OCI-LY3 (cell line): ENCODE data around the gene IGFL4.

Source experiments
- H2AFZ ChIP-seq: fragments of 200-600, 300-600 bp; shearing (Covaris generic); 2 replicates; pipeline ENCODE4 v1.6.0; 2014; ENCODE audit warnings: antibody characterized with exemption, low read depth, low read length
- H3K27ac ChIP-seq: fragments of 200-600, 300-600 bp; sonication (generic); 2 replicates; pipeline ENCODE4 v1.5.1; 2014; ENCODE audit warnings: mild to moderate bottlenecking, low read length, moderate library complexity, mixed read lengths
- H3K27me3 ChIP-seq: fragments of 200-600, 300-600 bp; sonication (generic); 2 replicates; pipeline ENCODE4 v1.6.1; 2014; ENCODE audit warnings: low read depth, low read length, mixed read lengths
- H3K36me3 ChIP-seq: fragments of 200-600, 300-600 bp; sonication (generic); replicated peaks from 2 replicates; pipeline ENCODE3; 2014; ENCODE audit warnings: low read depth, low read length, mixed read lengths
- H3K4me1 ChIP-seq: fragments of 300-600, 200-600 bp; sonication (generic); 2 replicates; pipeline ENCODE4 v1.6.1; 2014; ENCODE audit warnings: low read length, mixed read lengths
- H3K4me2 ChIP-seq: fragments of 200-600, 300-600 bp; sonication (generic); 2 replicates; pipeline ENCODE4 v1.6.1; 2014; ENCODE audit warnings: low read length, mixed read lengths
- H3K4me3 ChIP-seq: fragments of 300-600, 200-600 bp; sonication (generic); 2 replicates; pipeline ENCODE4 v1.5.1; 2014; ENCODE audit warnings: antibody characterized with exemption, mild to moderate bottlenecking, low read length, moderate library complexity
- H3K79me2 ChIP-seq: fragments of 300-600, 200-600 bp; shearing (Covaris generic); 2 replicates; pipeline ENCODE4 v1.6.1; 2014; ENCODE audit warnings: mild to moderate bottlenecking, low read length, mixed read lengths
- H3K9ac ChIP-seq: fragments of 300-600, 200-600 bp; shearing (Covaris generic); 2 replicates; pipeline ENCODE4 v1.6.0; 2014; ENCODE audit warnings: mild to moderate bottlenecking, low read length, moderate library complexity
- H3K9me3 ChIP-seq: fragments of 200-600, 300-600 bp; shearing (Covaris generic); 2 replicates; pipeline ENCODE4 v1.6.1; 2014; ENCODE audit warnings: low read length, mixed read lengths; ENCODE audit not compliant: insufficient read depth
- H4K20me1 ChIP-seq: fragments of 200-600, 300-600 bp; sonication (generic); 2 replicates; pipeline ENCODE4 v1.6.1; 2016; ENCODE audit warnings: low read length, mixed read lengths; ENCODE audit not compliant: insufficient read depth
- CTCF ChIP-seq: fragments of 200-600, 300-600 bp; sonication (generic); IDR thresholded peaks from 2 replicates; pipeline ENCODE4 v1.5.1; 2014; ENCODE audit warnings: antibody characterized with exemption, low read length, low read depth
- EZH2phosphoT487 ChIP-seq: fragments of 200-600 bp; shearing (Covaris generic); IDR thresholded peaks from 2 replicates; pipeline ENCODE4 v1.6.1; 2018; ENCODE audit warnings: antibody characterized with exemption, mixed run types, low read depth

The IGFL4 gene

DNA sequence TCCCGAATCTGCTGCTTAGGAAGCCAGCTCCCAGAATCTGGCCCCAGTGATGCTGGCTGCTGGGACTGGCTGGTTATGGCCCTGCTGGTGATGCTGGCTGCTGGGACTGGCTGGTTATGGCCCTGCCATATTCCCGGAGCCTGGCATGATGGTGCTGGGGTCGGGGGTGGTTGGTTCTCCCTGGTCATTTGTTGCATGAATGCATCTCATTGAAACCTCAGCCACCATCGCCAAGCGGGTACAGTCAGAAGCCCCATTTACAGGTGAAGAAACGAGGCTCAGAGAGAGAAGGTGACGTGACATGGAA, 20.0 kb downstream of the IGFL4 start:
- H3K4me1 ChIP-seq, result peaks cover 4% of the 10 kb centered on the region
- H3K79me2 ChIP-seq, result no peaks in the 10 kb centered on the region
- H3K27me3 ChIP-seq, result no peaks in the 10 kb centered on the region
- no peaks in the 10 kb centered on the region for H4K20me1 ChIP-seq
- H2AFZ ChIP-seq, result no peak overlapping the region
- TF ChIP-seq EZH2phosphoT487 (no peak), CTCF (no peak)
- no peak overlapping the region for H3K4me2 ChIP-seq
- peaks cover under 1% of the 10 kb centered on the region for H3K36me3 ChIP-seq
- H3K4me3 ChIP-seq, result no peak overlapping the region
- no peak overlapping the region for H3K9ac ChIP-seq
- no peaks in the 10 kb centered on the region for H3K9me3 ChIP-seq
- H3K27ac ChIP-seq, result no peak overlapping the region

GRCh38 chr19:46019270-46019669, 21.5 kb downstream of the IGFL4 start:
- no peak overlapping the region for H2AFZ ChIP-seq
- no peaks in the 10 kb centered on the region for H3K27me3 ChIP-seq
- no peak for TF ChIP-seq EZH2phosphoT487
- TF ChIP-seq CTCF, result no peak
- H3K4me1 ChIP-seq, result peaks cover 4% of the 10 kb centered on the region
- no peaks in the 10 kb centered on the region for H3K79me2 ChIP-seq
- no peaks in the 10 kb centered on the region for H4K20me1 ChIP-seq
- H3K27ac ChIP-seq, result no peak overlapping the region
- H3K4me2 ChIP-seq, result no peak overlapping the region
- peaks cover 4% of the 10 kb centered on the region for H3K36me3 ChIP-seq
- no peak overlapping the region for H3K4me3 ChIP-seq
- H3K9ac ChIP-seq, result no peak overlapping the region
- H3K9me3 ChIP-seq, result no peaks in the 10 kb centered on the region

DNA sequence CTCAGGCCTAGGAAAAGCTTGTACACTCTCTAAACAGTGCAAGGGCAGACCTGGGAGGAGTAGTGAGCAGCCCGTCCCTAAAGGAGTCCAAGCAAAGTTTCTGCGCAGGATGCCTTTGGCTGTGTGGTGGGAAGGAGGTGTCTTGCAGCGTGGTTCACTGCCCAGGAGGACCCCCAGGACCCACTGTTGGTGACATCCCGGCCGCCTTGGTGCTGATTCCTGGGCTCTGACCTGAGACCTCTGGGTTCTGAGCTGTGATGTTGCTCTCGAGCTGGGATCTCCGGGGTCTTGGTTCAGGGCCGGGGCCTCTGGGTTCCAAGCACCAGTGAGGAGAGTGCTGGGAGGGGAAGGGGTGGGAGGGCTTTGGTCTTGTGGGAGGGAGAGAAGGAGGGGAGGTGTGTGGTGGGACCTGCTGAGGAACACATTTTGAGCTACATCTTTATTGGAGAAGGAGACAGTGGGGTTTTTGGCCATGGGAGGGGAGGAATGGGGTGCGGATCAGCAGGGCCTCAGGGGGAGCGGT, 22.0 kb downstream of the IGFL4 start:
- H3K36me3 ChIP-seq, result peaks cover 4% of the 10 kb centered on the region
- H3K79me2 ChIP-seq, result no peaks in the 10 kb centered on the region
- H3K4me2 ChIP-seq, result no peak overlapping the region
- no peak overlapping the region for H3K9ac ChIP-seq
- H2AFZ ChIP-seq, result no peak overlapping the region
- H4K20me1 ChIP-seq, result no peaks in the 10 kb centered on the region
- H3K4me3 ChIP-seq, result no peak overlapping the region
- H3K27me3 ChIP-seq, result no peaks in the 10 kb centered on the region
- no peaks in the 10 kb centered on the region for H3K9me3 ChIP-seq
- H3K27ac ChIP-seq, result no peak overlapping the region
- peaks cover 4% of the 10 kb centered on the region for H3K4me1 ChIP-seq
- TF ChIP-seq EZH2phosphoT487 (no peak), CTCF (no peak)

DNA sequence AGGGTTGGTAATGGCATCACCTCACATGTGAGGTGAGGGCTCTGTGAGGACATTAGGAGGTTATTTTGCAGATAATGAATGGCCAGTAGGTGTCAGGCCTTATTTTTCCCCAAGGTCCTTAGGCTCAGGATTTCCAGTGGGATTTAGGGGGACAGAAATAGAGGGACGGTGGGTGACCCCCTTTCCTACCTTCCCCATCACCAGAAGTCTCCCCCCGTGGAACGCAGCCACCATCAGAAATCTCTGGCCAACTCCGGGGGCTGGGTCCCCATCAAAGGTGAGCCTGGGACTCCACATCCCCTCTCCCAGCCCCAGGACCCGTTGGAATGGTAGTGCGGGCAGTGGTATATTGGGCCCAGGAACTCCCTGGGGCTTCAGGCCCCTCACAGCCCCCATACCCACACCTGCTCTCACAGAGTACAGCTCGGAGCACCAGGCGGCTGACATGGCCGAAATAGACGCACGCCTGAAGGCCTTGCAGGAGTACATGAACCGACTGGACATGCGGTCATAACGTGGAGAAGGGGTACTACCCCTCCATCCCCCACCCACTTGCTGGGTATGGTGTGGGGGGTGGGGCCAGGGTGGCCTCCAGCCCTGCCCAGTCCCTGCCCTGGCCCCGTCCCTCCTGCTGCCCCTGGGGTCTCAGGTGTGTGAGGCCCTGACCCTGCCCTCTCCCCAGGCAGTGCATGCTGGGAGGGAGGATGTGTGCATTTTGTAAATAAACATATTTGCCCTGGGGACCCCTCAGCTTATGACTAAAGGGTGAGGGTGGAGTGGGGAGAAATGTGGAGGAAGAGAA, 22.7 kb downstream of the IGFL4 start:
- Histone ChIP-seq H2AFZ (no peak overlapping the region), H3K27ac (no peak overlapping the region), H3K4me1 (peaks cover 4% of the 10 kb centered on the region), H3K27me3 (no peaks in the 10 kb centered on the region), H3K79me2 (no peaks in the 10 kb centered on the region), H3K9me3 (no peaks in the 10 kb centered on the region), H3K4me3 (no peak overlapping the region), H3K36me3 (peaks cover 4% of the 10 kb centered on the region), H4K20me1 (no peaks in the 10 kb centered on the region), H3K9ac (no peak overlapping the region), H3K4me2 (no peak overlapping the region)
- no peak for TF ChIP-seq CTCF
- no peak for TF ChIP-seq EZH2phosphoT487
